Measurements from ENCODE around the gene THRSP. TPM values are rescaled to one million over a fixed set of nuclear protein-coding genes. Genes with fewer than 3 reads are reported as not detected.

Gene THRSP
- total and polyA plus RNA-seq, 4 donors = 30.9 to 90.1 (median 51.1) TPM; not detected in 1

GRCh38 chr11:78015878-78016277 lies 47.8 kb upstream of the THRSP start:
- Histone ChIP-seq H3K27ac (ENCODE audit: low read depth in 1 of 2, low read length in 2 of 2) (no peak overlapping the region), H3K9ac (ENCODE audit: low read depth in 1 of 2, low read length in 2 of 2) (no peak overlapping the region), H3K4me1 (ENCODE audit: control insufficient read depth in 4 of 4, insufficient read depth in 4 of 4, low read length in 3 of 4) (no peaks in the 10 kb centered on the region), H3K4me3 (ENCODE audit: low read depth in 1 of 3, low read length in 3 of 3) (no peak overlapping the region), H3K27me3 (ENCODE audit: control insufficient read depth in 4 of 4, insufficient read depth in 4 of 4, low read length in 3 of 4) (no peaks in the 10 kb centered on the region), H3K36me3 (ENCODE audit: control insufficient read depth in 4 of 4, insufficient read depth in 3 of 4, low read depth in 1 of 4, low read length in 3 of 4) (peaks cover 1 to 19% (median 8%) of the 10 kb centered on the region in 4 donors), H3K9me3 (ENCODE audit: control insufficient read depth in 4 of 4, low read length in 3 of 4) (no peaks in the 10 kb centered on the region)
- no peak for DNase-seq (ENCODE audit: low spot score)
- WGBS = 100% methylated on average over 1 of the region's 1 CpG
- TF ChIP-seq HNF4A (conservative IDR thresholded peaks at IDR 0.05) (no peak), RAD21 (IDR thresholded peaks at IDR 0.05) (no peak), TAF1 (conservative IDR thresholded peaks at IDR 0.05) (no peak), HNF4G (IDR thresholded peaks at IDR 0.05) (no peak), GABPA (IDR thresholded peaks at IDR 0.05 in 1 of 2, conservative IDR thresholded peaks at IDR 0.05 in 1 of 2) (no peak), SP1 (IDR thresholded peaks at IDR 0.05) (no peak), YY1 (IDR thresholded peaks at IDR 0.05) (no peak), ZBTB33 (IDR thresholded peaks at IDR 0.05) (no peak), JUND (IDR thresholded peaks at IDR 0.05) (no peak), REST (IDR thresholded peaks at IDR 0.05) (no peak), FOXA1 (IDR thresholded peaks at IDR 0.05) (no peak), MAX (IDR thresholded peaks at IDR 0.05) (no peak), EGR1 (IDR thresholded peaks at IDR 0.05; ENCODE audit: low read depth in 2 of 2) (no peak), CTCF (IDR thresholded peaks at IDR 0.05; ENCODE audit: low read depth, low read length, missing input control) (no peak)

- H3K4me1 ChIP-seq (ENCODE audit: control insufficient read depth in 4 of 4, insufficient read depth in 4 of 4, low read length in 3 of 4) = peaks cover 0 to 13% (median 5%) of the 10 kb centered on the region in 4 donors
- no peak overlapping the region for H3K9ac ChIP-seq (ENCODE audit: low read depth in 1 of 2, low read length in 2 of 2)
- H3K36me3 ChIP-seq (ENCODE audit: control insufficient read depth in 4 of 4, insufficient read depth in 3 of 4, low read depth in 1 of 4, low read length in 3 of 4) = peaks cover 1 to 19% (median 8%) of the 10 kb centered on the region in 4 donors
- H3K4me3 ChIP-seq (ENCODE audit: low read depth in 1 of 3, low read length in 3 of 3) = no peak overlapping the region
- 65% methylated on average over 4 of the region's 4 CpGs for WGBS
- DNase-seq (ENCODE audit: low spot score) = no peak
- no peaks in the 10 kb centered on the region for H3K9me3 ChIP-seq (ENCODE audit: control insufficient read depth in 4 of 4, low read length in 3 of 4)
- H3K27me3 ChIP-seq (ENCODE audit: control insufficient read depth in 4 of 4, insufficient read depth in 4 of 4, low read length in 3 of 4) = no peaks in the 10 kb centered on the region
- no peak overlapping the region for H3K27ac ChIP-seq (ENCODE audit: low read depth in 1 of 2, low read length in 2 of 2)
- TF ChIP-seq CTCF (IDR thresholded peaks at IDR 0.05; ENCODE audit: low read depth, low read length, missing input control) (no peak), EGR1 (IDR thresholded peaks at IDR 0.05; ENCODE audit: low read depth in 2 of 2) (no peak), FOXA1 (IDR thresholded peaks at IDR 0.05) (no peak), REST (IDR thresholded peaks at IDR 0.05) (no peak), HNF4A (conservative IDR thresholded peaks at IDR 0.05) (no peak), RXRA (IDR thresholded peaks at IDR 0.05) (no peak), SP1 (IDR thresholded peaks at IDR 0.05) (no peak), ZBTB33 (IDR thresholded peaks at IDR 0.05) (no peak), NR2F2 (IDR thresholded peaks at IDR 0.05) (no peak), RAD21 (IDR thresholded peaks at IDR 0.05) (no peak)
Measured at GRCh38 chr11:78019808-78020207, 43.9 kb upstream of the THRSP start.
